Hematopoietic multipotent progenitor cell treated with erythropoietin and hydrocortisone succinate and interleukin-3 and kit ligand, for 4 days (in vitro differentiated cells): ENCODE data around the gene MYDGF.

Experiments
- DNase-seq: peaks from one replicate; pipeline ENCODE4 v3.0.0-alpha.2; 2015

MYDGF gene

GRCh38 chr19:4640247-4641000 lies 29.7 kb downstream of the MYDGF start:
- no peak for DNase-seq

- DNase-seq, result no peak
These were observed 30.5 kb downstream of the MYDGF start for GRCh38 chr19:4639531-4640246.

GRCh38 chr19:4638828-4639530 lies 31.2 kb downstream of the MYDGF start, which contains the start of gene TNFAIP8L1:
Gene TNFAIP8L1 (plus strand): TSS chr19:4639516. CDS start chr19:4651870, 12,354 bp downstream.
- peak; percentile 98 for DNase-seq

GRCh38 chr19:4638317-4638716 lies 31.8 kb downstream of the MYDGF start:
- DNase-seq, result no peak

- no peak for DNase-seq
These were observed 33.4 kb downstream of the MYDGF start for GRCh38 chr19:4636761-4637160.

- peak; percentile 77 for DNase-seq
These were observed 33.9 kb downstream of the MYDGF start for GRCh38 chr19:4636151-4636717.

GRCh38 chr19:4635754-4636116 lies 34.4 kb downstream of the MYDGF start:
- DNase-seq, result no peak

- peak; percentile 94 for DNase-seq
These were observed 36.8 kb downstream of the MYDGF start for GRCh38 chr19:4633140-4633967.

- peak; percentile 68 for DNase-seq
These were observed 45.3 kb downstream of the MYDGF start for GRCh38 chr19:4624733-4625362.

- no peak for DNase-seq
These were observed 45.8 kb downstream of the MYDGF start for GRCh38 chr19:4624301-4624700.

GRCh38 chr19:4622695-4623421 lies 47.3 kb downstream of the MYDGF start:
- DNase-seq, result no peak

- DNase-seq, result no peak
These were observed 49.5 kb downstream of the MYDGF start for GRCh38 chr19:4620675-4621074.

GRCh38 chr19:4619668-4620294 lies 50.4 kb downstream of the MYDGF start:
- no peak for DNase-seq

- no peak for DNase-seq
These were observed 52.1 kb downstream of the MYDGF start for GRCh38 chr19:4618019-4618418.

GRCh38 chr19:4613254-4613751 lies 56.8 kb downstream of the MYDGF start:
- DNase-seq, result no peak

- DNase-seq, result peak; percentile 77
These were observed 60.1 kb downstream of the MYDGF start for GRCh38 chr19:4609878-4610511.
